Measurements from ENCODE around the gene SCEL.

Gene SCEL

DNA sequence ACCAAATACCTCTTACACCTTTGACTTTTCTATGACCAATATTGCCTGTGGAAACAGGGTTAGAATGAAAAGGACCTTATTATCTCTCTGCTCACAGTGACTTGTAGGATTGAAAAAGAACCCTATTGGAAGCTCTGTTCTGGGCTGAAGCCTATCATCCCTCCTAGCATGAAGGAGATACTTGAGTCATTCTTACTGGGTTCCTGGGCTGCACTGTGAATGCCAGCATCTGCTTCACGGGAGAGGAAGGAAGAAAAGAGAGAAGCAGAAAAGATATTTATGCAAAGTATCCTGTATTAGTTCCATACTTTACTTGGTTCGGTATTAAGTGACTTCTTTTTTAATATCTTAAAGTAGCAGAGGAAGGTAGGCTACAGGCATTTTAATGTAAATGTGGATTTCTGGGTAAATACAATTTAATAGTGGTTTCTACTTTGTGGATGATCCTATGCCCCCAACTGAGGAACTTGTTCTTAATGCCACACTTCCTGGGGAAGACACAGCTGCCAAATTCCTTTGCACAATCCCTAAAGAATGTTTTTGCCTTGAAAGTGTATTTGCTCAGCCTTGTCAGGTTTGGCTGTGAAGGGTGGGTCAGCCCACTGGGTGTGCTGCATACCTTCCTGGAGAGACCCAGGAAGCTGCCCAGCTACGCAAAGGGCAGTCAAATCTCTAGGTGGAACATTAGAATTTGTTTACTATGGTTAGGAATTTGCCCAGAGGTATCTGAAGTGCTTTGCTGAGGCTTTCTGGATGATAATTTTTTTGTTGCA, 13.7 kb upstream of the SCEL start:
- DNase-seq (ENCODE audit: low read depth, low spot score) = peak; percentile 56

DNA sequence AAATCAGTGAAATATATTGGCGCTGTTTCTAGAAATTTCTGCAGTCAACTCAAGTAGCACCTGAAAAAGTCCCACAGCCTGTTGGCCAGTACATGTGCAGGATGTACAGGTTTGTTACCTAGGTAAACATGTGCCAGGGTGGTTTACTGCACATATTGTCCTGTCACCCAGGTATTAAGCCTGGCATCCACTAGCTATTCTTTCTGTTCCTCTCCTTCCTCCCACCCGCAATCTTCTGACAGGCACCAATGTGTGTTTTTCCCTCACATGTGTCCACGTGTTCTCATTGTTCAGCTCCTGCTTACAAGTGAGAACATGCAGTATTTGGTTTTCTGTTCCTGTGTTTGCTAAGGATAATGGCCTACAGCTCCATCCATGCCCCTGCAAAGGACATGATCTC, 13.1 kb upstream of the SCEL start:
- DNase-seq (ENCODE audit: low read depth, low spot score) = no peak

GRCh38 chr13:77523386-77523785, 12.1 kb upstream of the SCEL start:
- DNase-seq (ENCODE audit: low read depth, low spot score) = no peak

- DNase-seq (ENCODE audit: low read depth, low spot score) = no peak
Observed at GRCh38 chr13:77523834-77524728, 11.4 kb upstream of the SCEL start.

GRCh38 chr13:77528414-77528813, 7.1 kb upstream of the SCEL start:
- DNase-seq (ENCODE audit: low read depth, low spot score) = no peak

DNA sequence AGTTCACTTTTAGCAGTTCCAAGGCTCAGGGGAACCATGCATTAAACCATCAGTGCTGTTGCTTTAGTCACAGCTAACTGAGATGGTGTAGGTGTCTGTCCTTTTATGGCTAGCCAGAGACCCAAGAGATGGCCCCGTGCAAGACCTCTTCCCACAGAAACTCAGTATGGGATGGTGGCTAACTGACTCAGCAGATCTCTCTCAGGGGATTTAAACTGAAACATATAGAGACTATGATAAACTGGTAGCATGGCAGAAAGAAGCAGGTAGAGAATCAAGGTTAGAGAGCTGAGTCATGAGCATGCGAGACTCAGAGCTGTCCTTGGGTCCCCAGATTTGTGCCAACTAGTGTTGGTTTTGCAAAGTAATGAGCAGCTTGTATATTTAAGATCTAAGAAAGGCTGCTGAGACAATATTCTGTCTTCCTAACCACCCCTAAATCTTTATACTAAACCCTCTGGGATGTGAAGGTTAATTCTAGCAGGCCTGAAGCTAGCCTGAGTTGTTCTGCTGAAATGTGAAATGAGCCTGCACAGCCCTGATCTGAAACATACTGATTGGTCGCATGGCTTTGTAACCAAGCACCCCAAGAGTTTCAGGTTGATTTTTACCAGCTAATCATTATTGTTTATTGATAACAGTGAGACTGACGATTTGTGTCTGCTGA, 6.5 kb upstream of the SCEL start:
- no peak for DNase-seq (ENCODE audit: low read depth, low spot score)

- DNase-seq (ENCODE audit: low read depth, low spot score) = no peak
Observed at GRCh38 chr13:77529501-77529840, 6.0 kb upstream of the SCEL start.

DNA sequence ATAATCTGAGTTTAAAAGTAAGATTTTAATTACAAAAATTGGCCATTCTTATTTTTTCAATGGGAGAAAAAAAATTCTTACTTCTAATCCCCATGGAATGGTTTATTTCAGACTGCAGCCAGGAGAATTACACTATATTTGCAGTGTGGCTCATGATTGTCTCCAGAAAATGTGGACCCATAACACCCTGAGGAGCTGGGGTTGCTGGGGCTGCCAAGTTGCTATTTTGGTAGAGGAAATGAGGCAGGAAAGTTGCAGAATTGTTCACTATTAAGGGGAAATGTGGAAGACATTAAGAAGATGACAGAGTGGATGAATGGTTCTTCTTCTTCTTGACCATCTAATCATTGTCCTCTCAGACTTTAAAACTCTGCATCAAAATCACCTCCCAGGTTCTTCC, 4.6 kb upstream of the SCEL start:
- no peak for DNase-seq (ENCODE audit: low read depth, low spot score)

- DNase-seq (ENCODE audit: low read depth, low spot score) = no peak
Observed at GRCh38 chr13:77532983-77533382, 2.5 kb upstream of the SCEL start.

DNA sequence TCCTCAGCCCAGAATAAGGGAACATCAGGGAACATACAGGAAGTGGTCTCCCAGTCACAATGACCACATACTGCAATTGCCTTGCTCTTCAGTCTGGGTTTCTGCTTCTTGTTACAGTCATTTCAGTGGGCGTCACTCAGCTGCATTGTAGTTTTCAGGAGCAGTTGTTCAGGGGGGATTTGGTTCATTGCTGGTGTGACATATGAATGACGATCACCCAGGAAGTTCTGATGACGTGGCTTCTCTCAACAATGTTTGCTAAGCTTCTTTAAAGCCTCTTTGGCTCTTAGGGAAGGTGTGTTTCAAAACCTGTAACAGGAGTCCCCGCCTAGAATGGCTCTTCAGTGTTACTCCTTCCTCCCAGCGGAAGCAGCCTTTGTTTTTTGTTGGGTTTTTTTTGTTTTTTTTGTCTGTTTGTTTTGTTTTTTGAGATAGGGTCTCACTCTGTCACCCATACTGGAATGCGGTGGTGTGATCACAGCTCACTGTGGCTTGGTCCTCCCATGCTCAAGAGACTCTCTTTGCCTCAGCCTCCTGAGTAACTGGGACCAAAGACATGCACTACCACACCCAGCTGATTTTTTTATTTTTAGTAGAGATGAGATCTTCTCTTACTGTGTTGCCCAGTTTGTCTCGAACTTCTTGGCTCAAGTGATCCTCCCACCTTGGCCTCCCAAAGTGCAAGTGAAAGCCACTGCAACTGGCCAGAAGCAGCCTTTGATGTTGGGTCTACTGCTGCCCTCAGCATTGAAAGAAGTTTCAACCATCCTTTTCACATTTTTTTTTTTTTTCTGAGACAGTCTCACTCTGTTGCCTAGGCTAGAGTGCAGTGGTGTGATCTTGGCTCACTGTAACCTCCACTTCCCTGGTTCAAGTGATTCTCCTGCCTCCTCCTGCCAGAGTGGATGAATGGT, 1.4 kb upstream of the SCEL start:
- DNase-seq (ENCODE audit: low read depth, low spot score) = no peak

DNA sequence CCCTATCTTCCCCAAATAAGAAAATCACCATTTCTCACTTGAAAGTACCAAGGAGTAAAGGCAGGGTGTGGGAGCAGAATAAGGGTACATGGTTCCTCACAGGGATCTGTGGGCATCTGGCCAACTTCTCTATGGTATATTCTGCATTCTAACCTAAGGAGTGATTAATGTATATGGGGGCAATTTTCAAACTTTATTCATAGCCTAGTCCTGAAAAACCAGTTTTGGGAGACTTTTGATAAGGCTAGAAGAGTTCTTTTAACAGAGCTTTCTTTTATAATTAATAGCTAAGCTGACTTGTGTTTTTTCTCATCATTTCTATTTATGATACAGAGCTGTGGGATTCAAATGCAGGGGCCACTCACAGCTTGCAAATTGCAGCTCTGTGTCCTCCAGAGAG, 852 bp downstream of the SCEL start:
- DNase-seq (ENCODE audit: low read depth, low spot score) = no peak

- DNase-seq (ENCODE audit: low read depth, low spot score) = no peak
Observed at GRCh38 chr13:77537289-77537919, 1.9 kb downstream of the SCEL start.

DNA sequence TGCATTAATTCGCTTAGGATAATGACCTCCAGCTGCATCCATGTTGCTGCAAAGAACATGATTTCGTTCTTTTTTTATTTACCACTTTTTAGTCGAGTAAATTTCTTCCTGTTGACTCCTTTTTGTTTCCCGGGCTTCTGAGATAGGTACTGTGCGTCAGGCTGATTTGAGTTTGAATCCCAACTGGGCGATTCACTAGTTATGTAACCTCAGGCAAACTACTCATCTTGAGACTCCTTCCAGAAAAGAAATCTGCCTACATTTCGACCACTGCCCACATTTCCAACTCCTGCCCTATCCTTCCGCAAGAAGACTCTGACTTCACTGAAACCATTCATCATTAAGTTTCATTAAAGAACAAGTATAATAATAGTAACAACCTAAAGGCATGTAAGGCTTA, 8.2 kb downstream of the SCEL start:
- DNase-seq (ENCODE audit: low read depth, low spot score) = no peak

DNA sequence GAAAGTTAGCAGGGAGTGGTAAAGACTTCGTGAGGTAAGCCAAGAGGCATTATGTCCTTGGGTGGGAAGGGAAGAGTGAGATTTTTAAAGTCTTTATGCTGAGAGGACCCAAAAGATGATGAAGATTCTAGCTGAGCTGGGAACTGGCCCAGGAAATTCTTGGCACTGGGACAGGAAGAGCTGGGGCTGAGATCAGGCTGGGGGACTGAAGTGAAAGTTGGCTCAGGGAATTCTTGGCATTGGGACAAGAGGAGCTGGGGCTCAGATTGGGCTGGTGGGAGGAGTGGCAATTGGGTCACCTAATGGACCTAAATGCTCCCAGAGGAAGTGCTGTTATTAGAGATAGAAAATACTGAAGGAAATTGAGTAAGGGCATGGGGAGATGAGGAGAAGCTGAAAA, 8.8 kb downstream of the SCEL start:
- DNase-seq (ENCODE audit: low read depth, low spot score) = no peak

- no peak for DNase-seq (ENCODE audit: low read depth, low spot score)
Observed at GRCh38 chr13:77544758-77545338, 9.3 kb downstream of the SCEL start.

DNA sequence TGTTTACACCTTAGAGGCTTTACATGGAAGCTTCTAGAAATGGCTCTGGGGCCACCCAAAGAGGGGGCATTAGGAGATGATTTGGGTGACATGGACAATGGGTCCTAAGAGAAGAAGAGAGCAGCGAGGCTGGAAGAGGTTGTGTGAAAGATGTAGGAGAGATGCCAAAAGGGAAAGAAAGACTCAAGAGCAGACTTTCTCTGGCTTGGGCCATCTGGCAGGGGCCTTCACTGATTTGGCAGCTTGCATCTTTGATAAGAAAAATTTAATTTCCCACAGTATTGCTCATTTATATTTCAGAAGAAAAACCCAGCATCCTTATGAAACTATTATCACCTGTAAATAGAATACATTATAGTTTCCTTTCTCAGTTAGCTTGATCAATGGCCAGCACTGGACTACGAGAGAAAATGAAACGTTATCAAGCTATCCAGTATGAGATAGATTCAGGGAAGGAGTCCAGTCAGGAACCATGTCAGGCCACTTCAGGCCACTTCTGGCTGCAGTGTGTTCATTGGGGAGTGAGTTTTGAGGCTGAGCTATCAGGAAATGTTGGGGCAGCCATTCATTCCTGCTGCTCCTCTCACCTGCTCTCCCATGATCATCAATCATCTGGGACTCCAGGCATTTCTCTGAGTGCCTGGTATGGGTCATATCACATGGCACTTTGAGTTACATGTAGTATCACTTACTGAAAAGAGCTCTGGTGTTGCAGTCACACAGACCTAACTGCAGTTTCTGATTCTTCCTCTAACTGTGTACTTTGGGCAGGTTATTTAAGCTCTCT, 10.3 kb downstream of the SCEL start:
- DNase-seq (ENCODE audit: low read depth, low spot score) = no peak

DNA sequence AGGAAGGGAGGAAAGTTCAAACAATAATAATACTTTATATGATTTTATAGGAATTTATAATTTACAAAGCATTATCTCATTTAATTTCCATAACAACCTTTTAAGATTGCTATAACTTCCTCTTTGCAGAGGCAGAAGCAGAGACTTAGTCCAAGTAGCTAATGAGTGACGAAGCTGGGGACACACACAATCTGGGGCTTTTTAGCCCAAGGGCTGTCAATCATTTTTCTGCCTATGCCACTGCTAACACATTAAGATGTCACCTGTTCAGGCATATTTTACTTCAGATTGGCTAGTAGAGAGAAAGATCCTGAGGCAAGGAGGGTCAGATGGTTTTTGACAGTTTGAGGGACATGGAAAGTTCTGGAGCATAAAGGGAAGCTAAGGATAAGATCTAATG, 12.6 kb downstream of the SCEL start:
- no peak for DNase-seq (ENCODE audit: low read depth, low spot score)

DNA sequence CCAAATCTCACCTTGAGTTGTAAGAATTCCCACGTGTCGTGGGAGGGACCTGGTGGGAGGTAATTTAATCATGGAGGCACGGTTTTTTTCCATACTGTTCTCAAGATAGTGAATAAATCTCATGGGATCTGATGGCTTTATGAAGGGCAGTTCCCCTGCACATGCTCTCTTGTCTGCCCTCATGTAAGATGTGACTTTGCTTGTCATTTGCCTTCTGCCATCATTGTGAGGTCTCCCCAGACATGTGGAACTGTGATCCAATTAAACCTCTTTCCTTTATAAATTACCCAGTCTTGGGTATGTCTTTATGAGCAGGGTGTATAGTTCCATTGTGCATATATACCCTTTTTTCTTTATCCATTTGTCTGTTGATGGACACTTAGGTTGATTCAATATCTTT, 13.1 kb downstream of the SCEL start:
- DNase-seq (ENCODE audit: low read depth, low spot score) = no peak

DNA sequence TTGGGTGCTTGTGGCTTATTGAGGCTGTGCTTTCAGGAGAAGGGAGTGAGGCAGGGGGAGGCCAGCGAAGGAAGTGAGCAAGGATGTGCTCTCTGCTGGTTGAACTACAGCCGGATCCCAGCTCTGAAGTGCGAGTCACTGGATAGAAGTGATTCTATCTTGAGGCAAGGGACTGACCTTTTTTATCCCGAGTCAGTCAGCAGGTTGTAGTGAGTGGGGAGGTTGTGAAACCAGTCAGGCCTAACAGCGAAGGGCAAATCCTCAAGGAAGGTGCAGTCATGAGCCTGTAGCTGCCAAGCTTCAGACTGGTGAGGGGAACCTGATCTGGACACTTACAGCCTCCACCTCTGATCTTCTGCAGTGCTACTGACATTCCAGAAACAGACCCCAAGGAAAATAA, 18.6 kb downstream of the SCEL start:
- DNase-seq (ENCODE audit: low read depth, low spot score) = no peak

DNA sequence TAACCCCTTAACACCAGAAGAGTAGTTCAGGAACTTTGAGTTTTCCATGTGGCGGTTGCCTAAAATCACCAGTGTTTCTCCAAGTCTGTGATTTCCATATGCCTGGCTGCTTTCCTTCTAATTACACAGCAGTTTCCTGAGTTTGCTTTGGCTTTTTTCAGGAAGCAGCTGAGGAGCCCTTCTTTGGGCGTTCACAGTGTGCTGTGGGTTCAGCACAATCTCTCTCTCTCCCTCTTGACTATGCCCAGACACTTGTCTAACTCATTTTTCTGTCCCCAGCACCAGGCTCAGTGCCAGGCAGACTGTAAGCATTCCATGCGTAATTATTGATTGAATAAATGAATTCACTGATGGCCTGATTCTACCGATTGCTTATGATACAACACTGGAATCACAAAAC, 19.7 kb downstream of the SCEL start:
- no peak for DNase-seq (ENCODE audit: low read depth, low spot score)

Measured in ELF-1 (cell line).